Effector CD4-positive, alpha-beta T cell (primary cell): ENCODE data around the gene ARID5A.

Source experiments
- DNase-seq: peaks from one replicate; pipeline ENCODE4 v3.0.0-alpha.2; 2020

ARID5A gene

GRCh38 chr2:96506907-96507240, 29.7 kb upstream of the ARID5A start:
- DNase-seq = no peak

- peak; percentile 86 for DNase-seq
Observed at GRCh38 chr2:96507957-96508520, 28.5 kb upstream of the ARID5A start.

GRCh38 chr2:96508521-96509113, 27.9 kb upstream of the ARID5A start:
- no peak for DNase-seq

DNA sequence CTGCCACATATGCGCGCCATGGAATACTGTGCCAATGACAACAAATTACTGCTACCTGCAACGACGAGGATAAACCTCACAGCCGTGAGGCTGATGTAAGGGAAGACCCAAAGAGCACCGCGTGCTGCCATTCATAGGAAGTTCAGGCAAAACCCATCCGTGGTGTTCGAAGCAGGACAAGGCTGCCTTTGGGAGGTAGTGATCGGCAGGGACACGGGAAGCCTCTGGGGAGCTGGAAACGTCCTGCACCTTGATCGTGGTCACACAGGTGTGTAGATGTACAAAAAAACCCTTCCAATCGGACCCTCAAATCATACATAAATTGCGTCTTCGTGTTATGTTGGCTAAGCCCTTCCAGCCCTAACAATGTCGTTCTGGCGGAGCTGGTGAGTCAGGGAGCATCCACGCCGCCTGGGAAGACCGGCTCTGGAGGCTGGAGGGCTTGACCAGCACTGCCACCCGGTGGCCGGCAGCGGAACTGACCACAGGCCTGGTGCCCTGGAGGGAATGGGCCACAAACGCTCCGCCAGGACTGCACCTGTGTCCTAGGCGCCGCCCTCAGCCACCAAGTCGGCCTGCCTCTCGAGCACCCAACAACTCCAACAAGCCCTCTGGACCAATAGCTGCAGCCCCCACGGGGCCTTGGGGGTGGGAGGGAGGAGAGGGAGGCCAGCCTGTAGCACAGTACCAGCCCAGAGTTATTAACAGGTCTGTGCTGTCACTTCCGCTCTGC, 27.3 kb upstream of the ARID5A start:
- DNase-seq = peak; percentile 26

DNA sequence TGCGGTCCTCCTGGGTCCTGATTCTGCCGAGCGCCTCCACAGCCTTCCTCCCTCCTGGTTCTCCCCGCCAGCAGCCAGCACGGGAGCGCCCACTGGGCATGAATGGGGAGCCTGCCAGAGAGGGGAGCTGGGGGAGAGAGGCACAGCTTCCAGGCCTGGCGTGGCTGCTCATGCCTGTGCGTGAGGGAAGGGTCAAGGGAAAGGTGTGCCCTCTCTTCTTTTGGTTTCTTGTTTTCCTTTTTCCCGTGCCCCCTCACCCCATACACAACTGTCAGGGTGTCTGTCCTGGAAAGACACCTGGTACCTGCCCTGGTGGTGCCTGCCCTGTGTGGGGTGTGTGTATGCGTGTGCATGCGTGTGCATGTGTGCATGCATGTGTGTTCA, 26.7 kb upstream of the ARID5A start:
- no peak for DNase-seq

GRCh38 chr2:96510931-96511595, 25.5 kb upstream of the ARID5A start:
- DNase-seq = no peak

- DNase-seq = no peak
Observed at GRCh38 chr2:96511851-96512250, 24.7 kb upstream of the ARID5A start.

DNA sequence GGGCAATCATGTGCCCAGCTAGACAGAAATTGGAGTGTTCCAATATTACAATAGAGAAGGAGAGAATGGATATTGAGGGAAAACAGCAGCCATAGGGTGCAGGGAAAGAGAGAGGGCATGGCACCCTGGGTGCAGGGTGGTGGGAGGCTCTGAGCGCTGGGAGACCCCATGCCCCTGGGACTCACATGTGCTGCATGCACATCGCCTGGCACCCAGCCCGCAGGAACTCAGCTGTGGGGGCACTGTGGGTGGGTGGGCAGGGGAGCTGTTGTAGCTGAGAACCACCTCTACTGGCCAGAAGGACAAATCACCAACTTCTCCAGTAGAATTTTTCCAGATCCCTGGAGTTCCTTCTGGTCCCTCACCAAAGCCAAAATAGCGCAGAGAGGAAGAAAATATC, 24.2 kb upstream of the ARID5A start:
- no peak for DNase-seq

GRCh38 chr2:96514521-96514920, 22.0 kb upstream of the ARID5A start:
- no peak for DNase-seq

- DNase-seq = no peak
Observed at GRCh38 chr2:96517079-96517478, 19.5 kb upstream of the ARID5A start.

GRCh38 chr2:96520231-96520630, 16.3 kb upstream of the ARID5A start:
- DNase-seq = no peak

- DNase-seq = no peak
Observed at GRCh38 chr2:96520697-96521096, 15.9 kb upstream of the ARID5A start.

DNA sequence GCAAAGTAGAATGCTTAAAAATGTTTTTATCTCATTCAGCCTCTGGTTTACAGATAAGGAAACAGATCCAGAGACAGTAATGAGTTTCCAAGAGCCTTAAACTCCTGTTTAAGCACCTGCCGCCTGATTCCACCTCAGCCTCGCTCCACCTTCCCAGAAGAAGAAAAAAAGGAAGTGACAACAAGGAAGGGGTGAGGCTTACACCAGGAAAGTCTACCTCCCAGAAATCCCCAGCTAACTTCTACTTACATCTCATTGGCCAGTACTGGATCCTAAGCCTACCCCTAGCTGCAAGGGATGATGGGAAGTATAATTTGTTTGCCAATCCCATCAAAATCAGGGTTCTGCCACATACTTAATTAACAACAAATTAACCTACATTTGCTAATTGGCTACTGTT, 15.3 kb upstream of the ARID5A start:
- no peak for DNase-seq

DNA sequence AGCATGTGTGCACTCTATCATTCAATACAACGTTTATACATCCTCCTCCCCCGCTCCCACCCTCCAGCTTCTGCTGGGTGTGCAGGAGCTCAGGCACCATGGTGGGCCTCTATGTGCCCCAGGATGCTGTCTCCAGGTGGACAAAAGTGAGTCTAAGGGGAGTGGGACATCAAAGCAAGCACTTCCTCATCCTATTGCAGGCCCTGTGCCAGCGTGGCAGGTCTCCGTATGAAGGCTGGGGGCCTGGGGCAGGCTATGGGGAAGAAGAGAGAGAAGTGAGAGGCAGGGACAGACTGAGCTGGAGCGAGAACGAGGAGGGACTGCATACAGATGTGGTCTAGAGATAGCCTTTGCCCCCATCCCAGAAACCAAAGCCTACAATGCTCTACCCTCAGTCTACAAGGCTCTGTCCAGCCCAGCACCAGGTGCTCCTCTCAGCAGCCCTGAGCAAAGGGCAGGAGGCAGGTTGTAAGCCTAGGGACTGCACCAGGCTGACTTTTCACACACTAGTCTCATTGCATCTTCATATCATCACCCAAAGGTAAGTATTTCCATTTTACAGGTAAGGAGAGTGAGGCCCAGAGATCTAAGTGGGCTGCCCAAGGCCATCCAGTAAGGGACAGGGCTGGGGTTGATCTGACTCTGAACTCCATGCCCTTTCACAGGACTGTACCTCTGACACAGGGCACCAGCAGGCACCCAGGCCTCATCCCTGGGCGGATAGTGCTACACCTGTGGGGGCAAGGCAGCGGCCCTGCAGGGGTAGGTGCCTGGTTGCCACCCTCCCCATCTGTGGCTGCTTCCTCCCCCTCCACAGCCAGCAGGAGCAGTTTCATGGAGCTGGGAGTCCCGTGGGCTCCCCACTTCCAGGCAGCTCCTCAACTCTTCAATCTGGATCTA, 14.0 kb upstream of the ARID5A start:
- DNase-seq = no peak

DNA sequence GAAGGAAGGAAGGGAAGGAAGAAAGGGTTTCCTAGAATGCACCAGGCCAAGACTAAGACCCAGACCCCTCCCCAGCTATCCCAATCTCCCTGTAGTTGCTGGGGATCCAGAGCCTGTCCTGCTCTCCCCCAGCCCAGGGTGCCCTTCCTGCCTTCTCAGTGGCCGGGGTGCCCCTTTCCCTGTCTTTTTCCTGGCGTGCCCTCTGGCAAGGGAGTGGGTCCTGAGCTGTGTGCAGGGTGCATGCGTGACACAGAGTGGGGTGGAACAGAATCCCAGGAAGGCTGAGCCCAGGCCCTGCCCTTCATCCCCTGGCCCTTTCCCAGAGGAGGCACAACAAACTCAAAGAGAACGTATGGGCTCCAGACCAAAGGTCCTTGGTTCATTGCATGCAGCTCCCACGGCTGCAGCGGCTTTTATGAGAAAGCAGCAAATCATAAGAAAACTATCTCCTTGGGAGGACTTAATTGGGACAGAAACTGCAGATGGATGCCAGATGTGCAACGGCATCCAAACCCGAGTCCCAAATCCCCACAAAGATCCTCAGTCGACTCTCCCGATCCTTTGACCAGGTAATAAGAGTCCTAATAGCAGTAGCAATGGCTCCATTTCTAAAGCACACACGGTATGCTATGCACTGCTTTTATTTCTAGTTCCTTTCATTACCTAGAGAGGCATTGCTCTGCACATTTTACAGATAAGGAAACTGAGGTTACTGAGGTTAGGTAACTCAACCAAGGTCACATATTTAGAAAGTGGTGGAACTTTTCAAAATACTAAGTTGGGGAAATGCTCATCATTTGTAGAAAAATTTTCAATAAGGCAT, 12.7 kb upstream of the ARID5A start:
- DNase-seq = no peak

GRCh38 chr2:96524482-96525210, 11.9 kb upstream of the ARID5A start:
- DNase-seq = no peak

- DNase-seq = no peak
Observed at GRCh38 chr2:96525211-96525507, 11.4 kb upstream of the ARID5A start.

GRCh38 chr2:96526101-96526591, 10.4 kb upstream of the ARID5A start:
- DNase-seq = no peak

- DNase-seq = no peak
Observed at GRCh38 chr2:96526615-96527285, 9.8 kb upstream of the ARID5A start.

DNA sequence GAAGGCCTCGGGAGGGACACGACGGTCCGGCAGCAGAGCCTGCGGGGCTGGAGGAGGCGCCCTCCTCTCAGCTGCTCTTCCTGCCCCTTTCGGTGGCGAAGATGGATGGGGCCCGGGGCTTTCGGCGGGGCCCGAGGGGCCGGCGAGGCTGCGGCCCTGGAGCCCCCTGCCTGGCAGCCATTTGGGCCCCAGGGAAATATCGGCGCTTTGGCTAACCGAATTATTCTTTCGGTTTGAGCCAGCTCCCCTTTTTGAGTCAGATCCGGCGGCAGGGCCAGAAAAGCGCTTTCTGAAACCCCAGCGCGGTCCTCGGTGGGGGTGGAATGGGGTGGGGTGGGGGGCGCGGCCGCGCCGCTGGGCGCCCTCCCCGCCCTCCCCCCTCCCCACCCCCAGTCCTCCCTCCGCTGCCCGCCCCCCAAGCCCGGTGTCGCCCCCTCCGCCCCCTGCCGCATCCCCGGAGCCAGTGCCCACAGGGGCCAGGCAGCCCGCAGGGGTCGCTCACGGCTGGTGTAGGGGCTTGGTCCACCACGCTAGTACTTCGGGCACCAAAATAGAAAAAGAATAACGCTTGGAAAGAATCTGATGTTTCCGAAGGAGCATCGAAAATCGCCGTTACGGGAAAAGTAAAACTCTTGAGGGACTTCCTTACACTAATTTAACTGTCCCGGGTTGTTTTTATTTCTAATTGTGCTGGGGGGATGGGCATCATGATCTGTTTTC, 9.1 kb upstream of the ARID5A start:
- peak; percentile 36 for DNase-seq
